ENCODE data around the gene GJA5.

GRCh38 chr1:147772570-147772969 lies 12.2 kb upstream of the GJA5 start:
- TF ChIP-seq CTCF (IDR thresholded peaks at IDR 0.05) (no peak), POLR2AphosphoS5 (IDR thresholded peaks at IDR 0.05) (no peak)

Measured in breast epithelium (tissue), 3 donors.